MCF 10A (cell line): ENCODE results near the gene ZSCAN10. TPM values are rescaled to one million over a fixed set of nuclear protein-coding genes. Genes with fewer than 3 reads are reported as not detected.

Source experiments
- BruUV-seq: library from RNA; stranded (reverse); fragments of 400-500 nt; replicated peaks from 2 replicates; lab custom pipeline; 2021; lab: Mats Ljungman, UMichigan
- CTCF ChIA-PET: fragments of 300-600 bp; sonication (Branson Sonifier 250); formaldehyde crosslinking; extraction: SDS; loops from one replicate; lab custom pipeline; 2021; ENCODE audit warnings: antibody characterized with exemption, inconsistent platforms; lab: Yijun Ruan, JAX
- POLR2A ChIA-PET: fragments of 300-600, 350-650 bp; sonication (Branson Sonifier 250); formaldehyde crosslinking; extraction: SDS; loops from one replicate; lab custom pipeline; 2020; ENCODE audit warnings: antibody characterized with exemption, inconsistent platforms; lab: Yijun Ruan, JAX
- DNase-seq: peaks from one replicate; pipeline ENCODE4 v3.0.0-alpha.2; 2018; ENCODE audit not compliant: unreplicated experiment
- H3K27ac Mint-ChIP-seq: one replicate; pipeline ENCODE4 v1.8.0; 2022; ENCODE audit warnings: mild to moderate bottlenecking, low read depth, mixed read lengths; ENCODE audit not compliant: unreplicated experiment
- H3K27me3 Mint-ChIP-seq: one replicate; pipeline ENCODE4 v1.8.0; 2022; ENCODE audit warnings: mixed read lengths; ENCODE audit not compliant: insufficient read depth, unreplicated experiment
- H3K36me3 Mint-ChIP-seq: one replicate; pipeline ENCODE4 v1.8.0; 2022; ENCODE audit warnings: mild to moderate bottlenecking, moderate library complexity, mixed read lengths; ENCODE audit not compliant: insufficient read depth, unreplicated experiment
- H3K4me1 Mint-ChIP-seq: one replicate; pipeline ENCODE4 v1.8.0; 2022; ENCODE audit warnings: mixed read lengths; ENCODE audit not compliant: insufficient read depth, unreplicated experiment
- H3K4me3 Mint-ChIP-seq: one replicate; pipeline ENCODE4 v1.8.0; 2022; ENCODE audit warnings: mild to moderate bottlenecking, moderate library complexity, mixed read lengths; ENCODE audit not compliant: unreplicated experiment
- H3K9me3 Mint-ChIP-seq: one replicate; pipeline ENCODE4 v1.8.0; 2022; ENCODE audit warnings: mixed read lengths; ENCODE audit not compliant: unreplicated experiment
- CTCF ChIP-seq: fragments of 200-600 bp; IDR thresholded peaks from one replicate; pipeline ENCODE4 v1.8.0; 2022; ENCODE audit warnings: antibody characterized with exemption, mild to moderate bottlenecking; ENCODE audit not compliant: unreplicated experiment
- intact Hi-C: fragments of 100-400 bp; cut with micrococcal nuclease; formaldehyde crosslinking; loops from 2 replicates; pipeline ENCODE4 v1.14.1; 2022
- total RNA-seq: library from RNA; stranded (reverse); gene quantifications from 2 replicates; pipeline ENCODE4 v1.2.3, GENCODE V29; 2022

ZSCAN10 gene
- total RNA-seq, 1 experiment from 2014 or later: 0.49 TPM

- H3K9me3 Mint-ChIP-seq: no peaks in the 10 kb centered on the region
- peaks cover 38% of the 10 kb centered on the region for H3K27me3 Mint-ChIP-seq
- no peak overlapping the region for H3K27ac Mint-ChIP-seq
- no peaks in the 10 kb centered on the region for H3K4me1 Mint-ChIP-seq
- BruUV-seq: no TSS peak
- intact Hi-C loops: no loop called here
- DNase-seq: no peak
- no peak for TF ChIP-seq CTCF
- POLR2A ChIA-PET: interaction anchor here (0.6 to 1.3 kb wide), 2 partner anchors 9 to 896 kb away, joined by 3 to 4 read pairs; partner anchors contain the start of gene TRAF7
- no peaks in the 10 kb centered on the region for H3K36me3 Mint-ChIP-seq
- no peak overlapping the region for H3K4me3 Mint-ChIP-seq
- CTCF ChIA-PET: interaction anchor here (0.6 to 5.8 kb wide), 5 partner anchors 21 to 90 kb away, joined by 3 to 51 read pairs (median 4); no protein-coding TSS in a partner anchor
Observed at GRCh38 chr16:3051009-3051408, 48.1 kb downstream of the ZSCAN10 start.

- no peak overlapping the region for H3K27ac Mint-ChIP-seq
- BruUV-seq: no TSS peak
- intact Hi-C loops: no loop called here
- POLR2A ChIA-PET: interaction anchor here (1.1 to 1.3 kb wide), 2 partner anchors 9 to 13 kb away, joined by 3 to 4 read pairs; no protein-coding TSS in a partner anchor
- no peaks in the 10 kb centered on the region for H3K4me1 Mint-ChIP-seq
- DNase-seq: no peak
- TF ChIP-seq CTCF: no peak
- CTCF ChIA-PET: interaction anchor here (0.5 to 5.8 kb wide), 5 partner anchors 20 to 359 kb away, joined by 3 to 51 read pairs (median 4); no protein-coding TSS in a partner anchor
- peaks cover 40% of the 10 kb centered on the region for H3K27me3 Mint-ChIP-seq
- H3K9me3 Mint-ChIP-seq: no peaks in the 10 kb centered on the region
- H3K4me3 Mint-ChIP-seq: no peak overlapping the region
- no peaks in the 10 kb centered on the region for H3K36me3 Mint-ChIP-seq
Observed at GRCh38 chr16:3050487-3050886, 48.6 kb downstream of the ZSCAN10 start.

GRCh38 chr16:3049921-3050481 lies 49.1 kb downstream of the ZSCAN10 start:
- H3K36me3 Mint-ChIP-seq: no peaks in the 10 kb centered on the region
- no TSS peak for BruUV-seq
- H3K27me3 Mint-ChIP-seq: peaks cover 45% of the 10 kb centered on the region
- ChIA-PET POLR2A (interaction anchor here (1.1 to 3.0 kb wide), 3 partner anchors 10 to 19 kb away, joined by 3 to 7 read pairs (median 4); no protein-coding TSS in a partner anchor), CTCF (interaction anchor here (0.5 to 5.8 kb wide), 4 partner anchors 19 to 360 kb away, joined by 3 to 51 read pairs (median 12); no protein-coding TSS in a partner anchor)
- no peaks in the 10 kb centered on the region for H3K4me1 Mint-ChIP-seq
- no peak overlapping the region for H3K4me3 Mint-ChIP-seq
- no peak overlapping the region for H3K27ac Mint-ChIP-seq
- DNase-seq: no peak
- intact Hi-C loops: no loop called here
- H3K9me3 Mint-ChIP-seq: no peaks in the 10 kb centered on the region
- no peak for TF ChIP-seq CTCF

GRCh38 chr16:3047387-3047720 lies 51.7 kb downstream of the ZSCAN10 start:
- Mint-ChIP-seq H3K9me3 (no peaks in the 10 kb centered on the region), H3K4me3 (no peak overlapping the region), H3K27ac (no peak overlapping the region), H3K27me3 (peaks cover 58% of the 10 kb centered on the region), H3K4me1 (no peaks in the 10 kb centered on the region), H3K36me3 (no peaks in the 10 kb centered on the region)
- TF ChIP-seq CTCF: no peak
- CTCF ChIA-PET: interaction anchor here (0.6 to 5.8 kb wide), 6 partner anchors 9 to 82 kb away, joined by 3 to 51 read pairs (median 5); no protein-coding TSS in a partner anchor
- intact Hi-C loops: no loop called here
- no peak for DNase-seq
- POLR2A ChIA-PET: interaction anchor here (0.9 to 3.0 kb wide), 4 partner anchors 9 to 26 kb away, joined by 3 to 7 read pairs (median 5); no protein-coding TSS in a partner anchor
- BruUV-seq: no TSS peak
